Testis (tissue), 3 donors: Measurements from ENCODE around the gene AFF1. TPM values are rescaled to one million over a fixed set of nuclear protein-coding genes. Genes with fewer than 3 reads are reported as not detected.

Source experiments
- DNase-seq: peaks from one replicate; pipeline ENCODE4 v3.0.0-alpha.2; 2019
- H3K27ac ChIP-seq, 2 donors: fragments of 200-600 bp; sonication (generic); one replicate each; pipeline ENCODE4 v1.5.1; 2019
- H3K27me3 ChIP-seq: fragments of 200-600 bp; sonication (generic); one replicate; pipeline ENCODE4 v1.5.1; 2019
- H3K36me3 ChIP-seq: fragments of 200-600 bp; sonication (generic); one replicate; pipeline ENCODE4 v1.5.1; 2017; ENCODE audit warnings: low read depth; ENCODE audit errors: missing control alignments
- H3K4me1 ChIP-seq: fragments of 200-600 bp; sonication (generic); one replicate; pipeline ENCODE4 v1.5.1; 2019
- H3K4me3 ChIP-seq, 2 donors: fragments of 200-600 bp; sonication (generic); one replicate each; pipeline ENCODE4 v1.5.1; 2017 to 2019
- H3K9me3 ChIP-seq: fragments of 200-600 bp; sonication (generic); one replicate; pipeline ENCODE4 v1.5.1; 2017
- POLR2A ChIP-seq: fragments of 450-650 bp; IDR thresholded peaks from one replicate; pipeline ENCODE4 v1.6.1; 2017; ENCODE audit warnings: antibody characterized with exemption, mild to moderate bottlenecking, moderate library complexity
- WGBS, 2 donors: methylation state at CpG; one replicate each; pipeline ENCODE4 v1.1.5; 2018; 5-methylcytosine and 5-hydroxymethylcytosine counted together
- intact Hi-C: fragments of 100-400 bp; cut with DNase I; formaldehyde crosslinking; loops from one replicate; pipeline ENCODE4 v1.15.1; 2023; ENCODE audit warnings: low total_unique reads
- polyA plus RNA-seq: library from polyadenylated mRNA; stranded (reverse); fragments of 350-450 nt; fragmentation: Illumina TruSeq; extraction: RNeasy Lipid Tissue Mini Kit (QIAGEN cat#74804); gene quantifications from one replicate; pipeline ENCODE4 v1.2.3, GENCODE V29; 2014; ENCODE audit warnings: low read depth, low replicate concordance; ENCODE audit not compliant: insufficient read depth
- total RNA-seq, 2 donors: library from RNA; depleted of rRNA; stranded (reverse); fragments of >200 nt; gene quantifications; one replicate each; pipeline ENCODE4 v1.2.3, GENCODE V29; 2016
- TF ChIP-seq, protein P1 (sequence below), 3 experiments: fragments of 450-650 bp in 2 of 3; fragments of 200-600 bp in 1 of 3; sonication (generic) in 1 of 3; IDR thresholded peaks; one replicate each; pipeline ENCODE4 v1.5.1; 2016 to 2019; ENCODE audit warnings: antibody characterized with exemption in 3 of 3, mild to moderate bottlenecking in 2 of 3, moderate library complexity in 1 of 3

AFF1 gene
- total and polyA plus RNA-seq, 3 donors from 2014 or later: 15.8 to 56.8 (median 53.6) TPM

DNA sequence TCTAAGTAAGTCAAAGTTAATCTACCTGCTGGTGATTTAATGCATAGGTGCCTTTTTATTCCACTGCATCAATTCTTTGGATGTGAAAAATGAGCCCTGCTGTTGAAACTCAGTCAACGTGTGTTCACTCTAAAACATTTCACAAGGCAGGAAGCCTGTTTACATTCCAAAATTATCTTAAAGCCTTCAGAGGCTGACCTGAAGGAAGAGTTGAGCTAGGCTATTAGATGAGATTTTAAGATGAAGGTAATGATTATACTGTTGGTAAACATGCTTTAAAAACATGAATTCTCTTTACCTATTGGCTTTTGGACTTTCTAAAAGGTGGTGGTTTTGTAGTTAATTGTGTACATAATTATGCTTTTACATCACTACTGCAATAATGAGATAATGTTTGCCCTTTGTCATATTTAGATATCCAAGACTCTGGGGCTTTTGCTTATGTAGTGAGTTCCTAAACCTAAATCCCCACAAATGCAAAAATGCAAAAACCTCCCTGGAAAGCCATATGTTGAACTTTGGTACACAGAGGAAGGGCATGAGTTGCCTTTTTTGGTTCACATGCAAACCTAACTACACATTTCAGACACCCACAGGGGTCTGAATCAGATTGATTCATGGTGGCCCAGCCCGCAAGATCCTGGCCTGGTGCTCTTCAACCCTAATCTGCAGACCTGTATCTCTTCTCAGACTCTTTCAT is 193.3 kb downstream of the AFF1 start:
- 97 to 100% methylated on average over 2 of the region's 2 CpGs for WGBS, 2 donors
- intact Hi-C loops: no loop called here
- H3K9me3 ChIP-seq: no peaks in the 10 kb centered on the region
- no peaks in the 10 kb centered on the region for H3K4me1 ChIP-seq
- H3K36me3 ChIP-seq: no peaks in the 10 kb centered on the region
- H3K27ac ChIP-seq: no peak overlapping the region
- H3K4me3 ChIP-seq: no peak overlapping the region
- TF ChIP-seq, protein P1, sequence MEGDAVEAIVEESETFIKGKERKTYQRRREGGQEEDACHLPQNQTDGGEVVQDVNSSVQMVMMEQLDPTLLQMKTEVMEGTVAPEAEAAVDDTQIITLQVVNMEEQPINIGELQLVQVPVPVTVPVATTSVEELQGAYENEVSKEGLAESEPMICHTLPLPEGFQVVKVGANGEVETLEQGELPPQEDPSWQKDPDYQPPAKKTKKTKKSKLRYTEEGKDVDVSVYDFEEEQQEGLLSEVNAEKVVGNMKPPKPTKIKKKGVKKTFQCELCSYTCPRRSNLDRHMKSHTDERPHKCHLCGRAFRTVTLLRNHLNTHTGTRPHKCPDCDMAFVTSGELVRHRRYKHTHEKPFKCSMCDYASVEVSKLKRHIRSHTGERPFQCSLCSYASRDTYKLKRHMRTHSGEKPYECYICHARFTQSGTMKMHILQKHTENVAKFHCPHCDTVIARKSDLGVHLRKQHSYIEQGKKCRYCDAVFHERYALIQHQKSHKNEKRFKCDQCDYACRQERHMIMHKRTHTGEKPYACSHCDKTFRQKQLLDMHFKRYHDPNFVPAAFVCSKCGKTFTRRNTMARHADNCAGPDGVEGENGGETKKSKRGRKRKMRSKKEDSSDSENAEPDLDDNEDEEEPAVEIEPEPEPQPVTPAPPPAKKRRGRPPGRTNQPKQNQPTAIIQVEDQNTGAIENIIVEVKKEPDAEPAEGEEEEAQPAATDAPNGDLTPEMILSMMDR (IDR thresholded peaks at IDR 0.05): no peak
- TF ChIP-seq POLR2A: no peak
- DNase-seq: no peak
- H3K27me3 ChIP-seq: no peaks in the 10 kb centered on the region

DNA sequence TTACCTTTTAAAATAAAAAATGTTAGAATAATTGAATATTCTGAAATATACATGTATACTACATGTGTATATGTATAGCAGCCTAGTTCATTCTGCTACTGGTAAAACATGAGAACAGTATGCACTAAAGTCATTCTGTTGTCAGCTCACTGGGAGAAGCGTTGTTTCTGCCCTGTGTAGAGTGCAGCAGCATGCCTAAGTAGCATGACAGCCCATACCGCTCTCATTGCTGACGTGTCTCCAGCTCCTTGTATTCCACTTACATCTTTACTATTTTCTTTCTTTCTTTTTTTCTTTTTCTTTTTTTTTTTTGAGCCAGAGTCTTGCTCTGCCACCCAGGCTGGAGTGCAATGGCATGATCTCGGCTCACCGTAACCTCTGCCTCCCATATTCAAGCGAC is 194.9 kb downstream of the AFF1 start:
- TF ChIP-seq POLR2A: no peak
- TF ChIP-seq, protein P1 (IDR thresholded peaks at IDR 0.05): no peak
- WGBS, 2 donors: 90 to 93% methylated on average over 6 of the region's 6 CpGs
- no peak overlapping the region for H3K27ac ChIP-seq
- no peaks in the 10 kb centered on the region for H3K4me1 ChIP-seq
- H3K9me3 ChIP-seq: no peaks in the 10 kb centered on the region
- no peak overlapping the region for H3K4me3 ChIP-seq
- intact Hi-C loops: no loop called here
- H3K36me3 ChIP-seq: no peaks in the 10 kb centered on the region
- H3K27me3 ChIP-seq: no peaks in the 10 kb centered on the region
- no peak for DNase-seq

DNA sequence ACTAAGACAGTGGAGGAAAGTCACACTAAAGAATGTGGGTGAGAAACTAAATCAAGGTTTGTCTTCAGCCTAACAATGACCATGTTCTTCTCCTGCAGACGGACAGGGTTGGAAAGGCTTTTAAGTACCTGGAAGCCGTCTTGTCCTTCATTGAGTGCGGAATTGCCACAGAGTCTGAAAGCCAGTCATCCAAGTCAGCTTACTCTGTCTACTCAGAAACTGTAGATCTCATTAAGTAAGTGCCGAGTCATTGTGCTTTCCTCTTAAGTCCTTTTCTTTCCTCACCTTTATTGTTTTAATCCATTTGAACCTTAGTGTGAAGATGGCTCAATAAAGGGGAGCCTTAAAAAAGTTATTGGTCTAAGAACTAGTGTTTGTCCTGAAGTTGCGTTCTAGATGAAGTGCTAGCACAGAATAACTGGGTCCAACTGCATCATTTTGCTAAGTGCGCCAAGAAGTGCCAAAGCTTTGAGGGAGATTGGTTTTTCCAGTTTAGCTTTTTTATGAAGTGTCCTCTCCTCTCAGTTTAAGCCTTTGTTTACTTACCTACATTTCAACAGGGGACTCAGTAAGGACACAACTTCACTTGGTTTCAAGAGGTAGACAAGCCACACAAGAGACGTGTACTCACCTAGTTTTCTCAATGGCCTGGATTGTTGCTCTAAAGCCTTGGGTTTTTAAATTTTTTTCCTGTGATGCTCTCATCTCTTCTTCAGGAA is 196.3 kb downstream of the AFF1 start:
- intact Hi-C loops: no loop called here
- Histone ChIP-seq H3K27ac (no peak overlapping the region), H3K4me1 (no peaks in the 10 kb centered on the region), H3K36me3 (no peaks in the 10 kb centered on the region), H3K9me3 (no peaks in the 10 kb centered on the region), H3K4me3 (no peak overlapping the region), H3K27me3 (no peaks in the 10 kb centered on the region)
- no peak for TF ChIP-seq POLR2A
- TF ChIP-seq, protein P1 (IDR thresholded peaks at IDR 0.05): no peak
- no peak for DNase-seq
- 88 to 95% methylated on average over 7 of the region's 7 CpGs for WGBS, 2 donors

- TF ChIP-seq, protein P1 (IDR thresholded peaks at IDR 0.05): no peak
- TF ChIP-seq POLR2A: no peak
- H3K36me3 ChIP-seq: no peaks in the 10 kb centered on the region
- no peaks in the 10 kb centered on the region for H3K4me1 ChIP-seq
- intact Hi-C loops: no loop called here
- DNase-seq: no peak
- 92 to 95% methylated on average over 8 of the region's 8 CpGs for WGBS, 2 donors
- H3K27ac ChIP-seq: no peak overlapping the region
- H3K4me3 ChIP-seq: no peak overlapping the region
- H3K9me3 ChIP-seq: no peaks in the 10 kb centered on the region
- H3K27me3 ChIP-seq: no peaks in the 10 kb centered on the region
These were observed 197.2 kb downstream of the AFF1 start for GRCh38 chr4:87132035-87132434.
